GM21447 (cell line): Measurements from ENCODE around the gene GGT6.

Experiments used
- ATAC-seq: cut with Tn5 transposase; IDR thresholded peaks from one replicate; pipeline ENCODE4 v1.9.1; 2021; ENCODE audit not compliant: unreplicated experiment

Gene GGT6

DNA sequence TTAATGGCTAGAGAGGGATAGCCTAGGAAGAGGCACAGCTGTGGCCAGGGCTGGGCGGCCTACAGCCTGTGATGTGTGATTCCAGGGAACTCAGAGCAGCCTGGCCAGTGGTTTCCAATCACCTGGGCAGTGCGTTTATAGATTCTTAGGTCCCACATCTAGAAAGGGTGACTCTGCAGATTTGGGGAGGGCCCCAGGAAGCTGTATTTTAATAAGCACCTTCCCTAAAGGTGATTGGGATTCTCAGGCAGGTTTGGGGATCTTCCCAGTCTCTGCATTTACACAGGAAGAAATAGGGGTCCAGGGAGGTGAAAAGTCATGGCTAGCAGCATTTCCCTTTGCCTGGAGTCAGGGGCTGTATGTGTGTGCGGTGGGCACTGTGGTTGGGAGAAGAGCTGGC lies 52.2 kb downstream of the GGT6 start:
- no peak for ATAC-seq

DNA sequence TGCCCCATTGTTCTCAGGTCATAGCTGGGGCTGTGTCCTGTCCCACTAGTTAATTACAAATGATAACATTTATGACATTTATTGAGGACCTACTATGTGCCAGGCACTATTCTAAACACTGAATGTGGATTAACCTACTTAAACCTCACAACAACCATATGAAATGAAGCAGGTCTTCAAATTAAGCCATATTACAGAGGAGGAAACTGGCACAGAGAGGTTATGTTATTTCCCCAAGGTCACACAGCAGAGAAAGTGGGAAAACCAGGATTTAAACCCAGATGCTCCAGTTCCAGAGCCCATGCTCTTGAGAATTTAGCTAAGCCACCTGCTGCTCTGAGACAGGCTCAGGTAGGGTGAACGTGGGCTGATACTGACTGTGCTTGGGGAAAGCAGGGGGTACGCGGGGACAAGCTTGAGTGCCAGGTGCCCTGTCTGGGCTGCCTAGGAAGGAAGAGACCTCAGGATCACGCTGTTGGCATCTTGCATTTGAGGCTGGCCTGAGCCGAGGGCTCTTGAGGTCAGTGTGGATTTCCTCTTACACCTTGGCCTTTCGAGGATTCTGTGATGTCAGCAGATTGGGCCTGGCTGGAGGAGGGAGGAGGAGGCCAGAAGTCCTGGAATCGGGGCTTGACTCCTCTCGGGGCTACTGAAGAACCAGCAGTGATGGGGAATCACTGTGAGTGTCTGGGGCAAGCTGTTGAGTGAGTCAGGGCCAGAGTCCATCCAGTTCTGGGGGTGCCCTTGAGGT lies 52.8 kb downstream of the GGT6 start:
- no peak for ATAC-seq
